ENCODE measurements around the gene TSPAN2. TPM values are rescaled to one million over a fixed set of nuclear protein-coding genes. Genes with fewer than 3 reads are reported as not detected.

Gene TSPAN2
- 10 to 100 TPM in 5 of 10 donors, 1 to 10 TPM in 5; 4.0 to 17.7 (median 9.5) TPM for total RNA-seq
- 1 to 10 TPM; 5.0 to 5.1 TPM for polyA plus RNA-seq
- long read RNA-seq, donor 1, transcript TSPAN2-202 (8 exons, 3,177 nt), result major isoform, 7 of 9 reads
- long read RNA-seq, donor 1, partial matches to known transcripts, result 0 of 9 reads
- long read RNA-seq, donor 1, other reads (novel, unspliced or antisense), result 2 of 9 reads
- long read RNA-seq, donor 2, transcript TSPAN2-202 (8 exons, 3,177 nt), result major isoform, 16 of 22 reads
- long read RNA-seq, donor 2, partial matches to known transcripts, result 3 of 22 reads
- long read RNA-seq, donor 2, other reads (novel, unspliced or antisense), result 2 of 22 reads
- long read RNA-seq, donor 3, transcript TSPAN2-202 (8 exons, 3,177 nt), result major isoform, 53 of 66 reads
- long read RNA-seq, donor 3, partial matches to known transcripts, result 1 of 66 reads
- long read RNA-seq, donor 3, other reads (novel, unspliced or antisense), result 8 of 66 reads

GRCh38 chr1:115089420-115090185 is at the start of gene TSPAN2:
Gene TSPAN2 (minus strand): TSS chr1:115089503. CDS start chr1:115089432, 71 bp downstream.
- H3K27me3 ChIP-seq, result no peaks in the 10 kb centered on the region
- H3K36me3 ChIP-seq, result no peaks in the 10 kb centered on the region
- H3K9me3 ChIP-seq, result no peaks in the 10 kb centered on the region
- peak in 6 of 9 donors; percentile 30 to 63 (median 48) for TF ChIP-seq CTCF (IDR thresholded peaks at IDR 0.05)
- intact Hi-C loops (cut with DNase I), result loop anchor here in 1 of 10 donors (2.0 to 5.0 kb wide), 2 partner anchors 27 to 37 kb away; no protein-coding TSS in a partner anchor
- H3K4me1 ChIP-seq, result peaks cover 0 to 61% (median 23%) of the 10 kb centered on the region in 9 donors
- ATAC-seq (peak; percentile 87 to 94 (median 92)), DNase-seq (peak; percentile 74 to 86)
- peak within 1 kb of the TSS; percentile 11 to 92 (median 82) for H3K27ac ChIP-seq
- peak within 1 kb of the TSS; percentile 46 to 87 (median 72) for H3K4me3 ChIP-seq
- 1% methylated on average over 39 to 68 of the region's 68 CpGs for WGBS, 2 donors

- TF ChIP-seq CTCF (IDR thresholded peaks at IDR 0.05), result peak; percentile 77 to 95 (median 89)
- Histone ChIP-seq H3K36me3 (no peaks in the 10 kb centered on the region), H3K4me1 (peaks cover 0 to 41% (median 20%) of the 10 kb centered on the region in 9 donors), H3K4me3 (no peak overlapping the region), H3K27ac (peak overlapping the region in 5 of 10 donors; percentile 25 to 59 (median 32)), H3K9me3 (no peaks in the 10 kb centered on the region), H3K27me3 (no peaks in the 10 kb centered on the region)
- intact Hi-C loops (cut with DNase I), result loop anchor here (1.0 to 10.0 kb wide), 17 partner anchors 126 to 458 kb away; partner anchors contain the start of gene NGF (in 1 of the 10)
- peak; percentile 84 to 86 for DNase-seq
- WGBS, 2 donors, result 5 to 7% methylated on average over 13 of the region's 13 CpGs
- peak; percentile 86 to 94 (median 92) for ATAC-seq
Observed at GRCh38 chr1:115138973-115139372, 49.7 kb upstream of the TSPAN2 start.

GRCh38 chr1:115138271-115138670 is 49.0 kb upstream of the TSPAN2 start:
- ATAC-seq, result no peak

More at GRCh38 chr1:115138271-115138670, 49.0 kb upstream of the TSPAN2 start:
- TF ChIP-seq CTCF (IDR thresholded peaks at IDR 0.05), result no peak
- Histone ChIP-seq H3K4me1 (peaks cover 0 to 45% (median 20%) of the 10 kb centered on the region in 9 donors), H3K27me3 (no peaks in the 10 kb centered on the region), H3K36me3 (no peaks in the 10 kb centered on the region), H3K27ac (no peak overlapping the region), H3K9me3 (no peaks in the 10 kb centered on the region), H3K4me3 (no peak overlapping the region)
- no peak for DNase-seq
- intact Hi-C loops (cut with DNase I), result loop anchor here (2.0 to 10.0 kb wide), 13 partner anchors 127 to 459 kb away; partner anchors contain the start of gene NGF (in 1 of the 10)
- 68 to 73% methylated on average over 6 of the region's 6 CpGs for WGBS, 2 donors
